Epithelial cell of proximal tubule (primary cell): ENCODE data around the gene RHOB. TPM values are rescaled to one million over a fixed set of nuclear protein-coding genes. Genes with fewer than 3 reads are reported as not detected.

Experiments
- DNase-seq: peaks from one replicate; pipeline ENCODE4 v3.0.0-alpha.2; 2011; ENCODE audit warnings: low read depth
- H3K4me3 ChIP-seq: 2 replicates; pipeline ENCODE4 v1.5.1; 2011; ENCODE audit warnings: low read depth, mild to moderate bottlenecking, low read length
- CTCF ChIP-seq: conservative IDR thresholded peaks from 2 replicates; pipeline ENCODE4 v1.5.1; 2012; ENCODE audit warnings: low read depth, mild to moderate bottlenecking, low read length
- total RNA-seq: library from RNA; depleted of rRNA; stranded (reverse); fragments of >200 nt; gene quantifications from 2 replicates; pipeline ENCODE4 v1.2.3, GENCODE V29; 2015

The RHOB gene
- total RNA-seq, 1 donor from 2014 or later = 160 TPM

GRCh38 chr2:20471902-20472559 lies 25.2 kb downstream of the RHOB start:
- TF ChIP-seq CTCF = no peak
- H3K4me3 ChIP-seq = no peak overlapping the region
- no peak for DNase-seq

- DNase-seq = no peak
- no peak for TF ChIP-seq CTCF
- no peak overlapping the region for H3K4me3 ChIP-seq
Measured at GRCh38 chr2:20472569-20472968, 25.7 kb downstream of the RHOB start.

GRCh38 chr2:20473128-20473527 lies 26.3 kb downstream of the RHOB start:
- no peak for TF ChIP-seq CTCF
- DNase-seq = no peak

GRCh38 chr2:20474757-20475566 lies 28.1 kb downstream of the RHOB start:
- no peak overlapping the region for H3K4me3 ChIP-seq
- no peak for TF ChIP-seq CTCF
- DNase-seq = no peak

More at GRCh38 chr2:20473128-20473527, 26.3 kb downstream of the RHOB start:
- no peak overlapping the region for H3K4me3 ChIP-seq

- no peak overlapping the region for H3K4me3 ChIP-seq
- no peak for DNase-seq
- no peak for TF ChIP-seq CTCF
Measured at GRCh38 chr2:20475567-20475952, 28.7 kb downstream of the RHOB start.

- no peak overlapping the region for H3K4me3 ChIP-seq
- DNase-seq = no peak
- TF ChIP-seq CTCF = no peak
Measured at GRCh38 chr2:20476481-20476880, 29.6 kb downstream of the RHOB start.
